SU-DHL-6 (cell line): Measurements from ENCODE around the gene NMS.

ENCODE experiments used
- H2AFZ ChIP-seq: fragments of 200-600 bp; sonication (generic); 2 replicates; pipeline ENCODE4 v1.6.1; 2014; ENCODE audit warnings: low read depth, mild to moderate bottlenecking, moderate library complexity, mixed read lengths, antibody characterized with exemption, low read length; ENCODE audit not compliant: severe bottlenecking
- H3F3A ChIP-seq: fragments of 200-600 bp; shearing (Covaris generic); 2 replicates; pipeline ENCODE4 v1.6.0; 2016; ENCODE audit warnings: antibody characterized with exemption, mild to moderate bottlenecking; ENCODE audit not compliant: insufficient read depth
- H3K27ac ChIP-seq: fragments of 200-600 bp; sonication (generic); 2 replicates; pipeline ENCODE4 v1.5.1; 2016; ENCODE audit warnings: low read depth, mild to moderate bottlenecking, low read length, moderate library complexity, mixed read lengths
- H3K27me3 ChIP-seq: fragments of 200-600 bp; sonication (generic), shearing (Covaris generic); 2 replicates; pipeline ENCODE4 v1.6.0; 2014; ENCODE audit warnings: mild to moderate bottlenecking, low read length
- H3K36me3 ChIP-seq: fragments of 200-600 bp; sonication (generic); 2 replicates; pipeline ENCODE4 v1.6.1; 2014; ENCODE audit warnings: mild to moderate bottlenecking, low read length, mixed read lengths
- H3K4me2 ChIP-seq: fragments of 300-600, 200-600 bp; shearing (Covaris generic), sonication (generic); 2 replicates; pipeline ENCODE4 v1.6.0; 2014; ENCODE audit warnings: low read length, low read depth, mild to moderate bottlenecking; ENCODE audit not compliant: poor library complexity, severe bottlenecking
- H3K4me3 ChIP-seq: fragments of 200-600 bp; sonication (generic); 2 replicates; pipeline ENCODE4 v1.5.1; 2014; ENCODE audit warnings: antibody characterized with exemption, low read length, mild to moderate bottlenecking, mixed read lengths; ENCODE audit not compliant: insufficient read depth, poor library complexity, severe bottlenecking
- H3K79me2 ChIP-seq: fragments of 200-600 bp; sonication (generic); 2 replicates; pipeline ENCODE4 v1.6.1; 2014; ENCODE audit warnings: mild to moderate bottlenecking, low read length, moderate library complexity; ENCODE audit not compliant: insufficient read depth
- H3K9ac ChIP-seq: fragments of 200-600 bp; sonication (generic); 2 replicates; pipeline ENCODE4 v1.7.0; 2014; ENCODE audit warnings: mild to moderate bottlenecking, low read length
- H3K9me2 ChIP-seq: fragments of 200-600 bp; sonication (generic); replicated peaks from 2 replicates; pipeline ENCODE4 v1.6.1; 2014; ENCODE audit warnings: low read length; ENCODE audit not compliant: insufficient read depth
- H3K9me3 ChIP-seq: fragments of 200-600 bp; sonication (generic); 2 replicates; pipeline ENCODE4 v1.6.1; 2014; ENCODE audit warnings: low read length, mixed read lengths; ENCODE audit not compliant: insufficient read depth
- H4K20me1 ChIP-seq: fragments of 200-600 bp; sonication (generic); 2 replicates; pipeline ENCODE4 v1.6.1; 2014; ENCODE audit warnings: low read depth, mild to moderate bottlenecking, antibody characterized with exemption, low read length, moderate library complexity, mixed read lengths
- CTCF ChIP-seq: fragments of 200-600 bp; sonication (generic); IDR thresholded peaks from one replicate; pipeline ENCODE4 v1.5.1; 2017; ENCODE audit warnings: antibody characterized with exemption, mild to moderate bottlenecking, low read length, moderate library complexity; ENCODE audit not compliant: insufficient read depth, poor library complexity, severe bottlenecking
- EZH2phosphoT487 ChIP-seq: fragments of 200-600 bp; sonication (generic), shearing (Covaris generic); conservative IDR thresholded peaks from 2 replicates; pipeline ENCODE4 v1.6.1; 2018; ENCODE audit warnings: mild to moderate bottlenecking, antibody characterized with exemption, low read length, moderate library complexity, mixed read lengths

Gene NMS

GRCh38 chr2:100429726-100430125 is 40.6 kb upstream of the NMS start:
- no peaks in the 10 kb centered on the region for H3K9me2 ChIP-seq
- no peak for TF ChIP-seq CTCF
- TF ChIP-seq EZH2phosphoT487, result no peak
- H3F3A ChIP-seq, result no peaks in the 10 kb centered on the region
- H3K36me3 ChIP-seq, result no peaks in the 10 kb centered on the region
- H4K20me1 ChIP-seq, result no peaks in the 10 kb centered on the region
- no peaks in the 10 kb centered on the region for H3K79me2 ChIP-seq
- no peak overlapping the region for H3K4me3 ChIP-seq
- H3K9me3 ChIP-seq, result no peaks in the 10 kb centered on the region
- no peak overlapping the region for H2AFZ ChIP-seq
- no peak overlapping the region for H3K9ac ChIP-seq
- H3K4me2 ChIP-seq, result no peak overlapping the region
- no peaks in the 10 kb centered on the region for H3K27me3 ChIP-seq
- H3K27ac ChIP-seq, result no peak overlapping the region

GRCh38 chr2:100437751-100438150 is 32.5 kb upstream of the NMS start:
- Histone ChIP-seq H3K79me2 (no peaks in the 10 kb centered on the region), H3F3A (no peaks in the 10 kb centered on the region), H3K4me2 (no peak overlapping the region), H3K27ac (no peak overlapping the region), H2AFZ (no peak overlapping the region), H3K4me3 (no peak overlapping the region), H3K9me2 (no peaks in the 10 kb centered on the region), H3K9ac (no peak overlapping the region), H3K27me3 (no peaks in the 10 kb centered on the region), H3K9me3 (no peaks in the 10 kb centered on the region), H4K20me1 (no peaks in the 10 kb centered on the region), H3K36me3 (no peaks in the 10 kb centered on the region)
- no peak for TF ChIP-seq CTCF
- TF ChIP-seq EZH2phosphoT487, result no peak

GRCh38 chr2:100446696-100447095 is 23.6 kb upstream of the NMS start:
- Histone ChIP-seq H3K4me3 (no peak overlapping the region), H3K9me2 (no peaks in the 10 kb centered on the region), H4K20me1 (no peaks in the 10 kb centered on the region), H3K9ac (no peak overlapping the region), H3K36me3 (no peaks in the 10 kb centered on the region), H3K9me3 (no peaks in the 10 kb centered on the region), H2AFZ (no peak overlapping the region), H3K27me3 (no peaks in the 10 kb centered on the region), H3K4me2 (no peak overlapping the region), H3F3A (no peaks in the 10 kb centered on the region), H3K27ac (no peak overlapping the region), H3K79me2 (no peaks in the 10 kb centered on the region)
- TF ChIP-seq CTCF (no peak), EZH2phosphoT487 (no peak)
